HG03280 (cell line): ENCODE measurements around the gene ME1.
"Not testable (repeated sequence)": the region's sequence is repeated elsewhere in the genome, so short reads cannot be mapped to it uniquely, and the experiment has no call there.

ENCODE experiments used
- ATAC-seq: cut with Tn5 transposase; IDR thresholded peaks from one replicate; pipeline ENCODE4 v1.9.1; 2021; ENCODE audit warnings: mild to moderate bottlenecking, moderate library complexity; ENCODE audit not compliant: unreplicated experiment

ME1 gene

GRCh38 chr6:83432636-83433035 lies 1.8 kb upstream of the ME1 start:
- ATAC-seq, result no peak

GRCh38 chr6:83431545-83432155 lies 799 bp upstream of the ME1 start:
- no peak for ATAC-seq

GRCh38 chr6:83429857-83430610 lies 817 bp downstream of the ME1 start:
- no peak for ATAC-seq

GRCh38 chr6:83429269-83429668 lies 1.6 kb downstream of the ME1 start:
- ATAC-seq, result no peak

GRCh38 chr6:83424392-83425018 lies 6.3 kb downstream of the ME1 start:
- ATAC-seq, result no peak

GRCh38 chr6:83417880-83418663 lies 12.8 kb downstream of the ME1 start:
- peak; percentile 51 for ATAC-seq

GRCh38 chr6:83413068-83413467 lies 17.8 kb downstream of the ME1 start:
- no peak for ATAC-seq

- ATAC-seq, result no peak
Measured at GRCh38 chr6:83411731-83412130, 19.1 kb downstream of the ME1 start.

GRCh38 chr6:83403191-83403590 lies 27.7 kb downstream of the ME1 start:
- ATAC-seq, result no peak

GRCh38 chr6:83389606-83390005 lies 41.2 kb downstream of the ME1 start:
- no peak for ATAC-seq

GRCh38 chr6:83385473-83385872 lies 45.4 kb downstream of the ME1 start:
- ATAC-seq, result no peak

GRCh38 chr6:83384751-83385150 lies 46.1 kb downstream of the ME1 start:
- no peak for ATAC-seq

GRCh38 chr6:83381949-83382348 lies 48.9 kb downstream of the ME1 start:
- no peak for ATAC-seq

GRCh38 chr6:83378621-83379388 lies 52.0 kb downstream of the ME1 start:
- ATAC-seq, result no peak

- ATAC-seq, result no peak
Measured at GRCh38 chr6:83371423-83371822, 59.4 kb downstream of the ME1 start.

- ATAC-seq, result no peak
Measured at GRCh38 chr6:83370567-83370966, 60.3 kb downstream of the ME1 start.

GRCh38 chr6:83369692-83370091 lies 61.2 kb downstream of the ME1 start:
- no peak for ATAC-seq

GRCh38 chr6:83368577-83368976 lies 62.3 kb downstream of the ME1 start:
- no peak for ATAC-seq

- no peak for ATAC-seq
Measured at GRCh38 chr6:83367104-83367503, 63.7 kb downstream of the ME1 start.

GRCh38 chr6:83365931-83366330 lies 64.9 kb downstream of the ME1 start:
- no peak for ATAC-seq

GRCh38 chr6:83362349-83362748 lies 68.5 kb downstream of the ME1 start:
- not testable (repeated sequence) for ATAC-seq
